Lower leg skin (tissue), 4 donors: ENCODE measurements around the gene TUBB2B. TPM values are rescaled to one million over a fixed set of nuclear protein-coding genes. Genes with fewer than 3 reads are reported as not detected.

Experiments
- DNase-seq, 2 donors: peaks; one replicate each; pipeline ENCODE4 v3.0.0-alpha.2; 2019; ENCODE audit warnings: low spot score in 2 of 2
- H3K4me3 ChIP-seq: fragments of 200-600 bp; sonication (generic); 2 replicates; pipeline ENCODE4 v1.5.1; 2017; ENCODE audit warnings: mild to moderate bottlenecking, low read depth; ENCODE audit not compliant: poor library complexity, severe bottlenecking
- POLR2A ChIP-seq, 2 donors: fragments of 450-650 bp; IDR thresholded peaks; one replicate each; pipeline ENCODE4 v1.6.1; 2016 to 2017; ENCODE audit warnings: antibody characterized with exemption in 2 of 2, mild to moderate bottlenecking in 1 of 2, moderate library complexity in 1 of 2
- WGBS, 2 donors: methylation state at CpG; one replicate each; pipeline ENCODE4 v1.1.5; 2018; 5-methylcytosine and 5-hydroxymethylcytosine counted together
- intact Hi-C: fragments of 100-400 bp; cut with DNase I; formaldehyde crosslinking; loops from one replicate; pipeline ENCODE4 v1.15.0; 2023; ENCODE audit warnings: low total_unique reads
- total RNA-seq, 4 donors: library from RNA; depleted of rRNA; stranded (reverse); fragments of >200 nt; gene quantifications; one replicate each; pipeline ENCODE4 v1.1.0, GENCODE V29; 2016
- TF ChIP-seq, protein P1 (sequence below), 3 donors: fragments of 450-650 bp; IDR thresholded peaks; one replicate each; pipeline ENCODE4 v1.5.1; 2016; ENCODE audit warnings: antibody characterized with exemption in 3 of 3, mild to moderate bottlenecking in 3 of 3, moderate library complexity in 2 of 3

Gene TUBB2B
- total RNA-seq, 4 donors from 2014 or later: 1.0 to 14.6 (median 7.5) TPM

- 92 to 94% methylated on average over 20 to 22 of the region's 22 CpGs for WGBS, 2 donors
- TF ChIP-seq POLR2A (IDR thresholded peaks at IDR 0.05): no peak
- TF ChIP-seq, protein P1, sequence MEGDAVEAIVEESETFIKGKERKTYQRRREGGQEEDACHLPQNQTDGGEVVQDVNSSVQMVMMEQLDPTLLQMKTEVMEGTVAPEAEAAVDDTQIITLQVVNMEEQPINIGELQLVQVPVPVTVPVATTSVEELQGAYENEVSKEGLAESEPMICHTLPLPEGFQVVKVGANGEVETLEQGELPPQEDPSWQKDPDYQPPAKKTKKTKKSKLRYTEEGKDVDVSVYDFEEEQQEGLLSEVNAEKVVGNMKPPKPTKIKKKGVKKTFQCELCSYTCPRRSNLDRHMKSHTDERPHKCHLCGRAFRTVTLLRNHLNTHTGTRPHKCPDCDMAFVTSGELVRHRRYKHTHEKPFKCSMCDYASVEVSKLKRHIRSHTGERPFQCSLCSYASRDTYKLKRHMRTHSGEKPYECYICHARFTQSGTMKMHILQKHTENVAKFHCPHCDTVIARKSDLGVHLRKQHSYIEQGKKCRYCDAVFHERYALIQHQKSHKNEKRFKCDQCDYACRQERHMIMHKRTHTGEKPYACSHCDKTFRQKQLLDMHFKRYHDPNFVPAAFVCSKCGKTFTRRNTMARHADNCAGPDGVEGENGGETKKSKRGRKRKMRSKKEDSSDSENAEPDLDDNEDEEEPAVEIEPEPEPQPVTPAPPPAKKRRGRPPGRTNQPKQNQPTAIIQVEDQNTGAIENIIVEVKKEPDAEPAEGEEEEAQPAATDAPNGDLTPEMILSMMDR (IDR thresholded peaks at IDR 0.05): no peak
- no peak overlapping the region for H3K4me3 ChIP-seq
- intact Hi-C loops: loop anchor here (10.0 kb wide), 1 partner anchor 128 kb away; no protein-coding TSS in a partner anchor
- no peak for DNase-seq
These were observed 25.6 kb upstream of the TUBB2B start for GRCh38 chr6:3252861-3253596.

- WGBS, 2 donors: 85 to 87% methylated on average over 10 of the region's 10 CpGs
- DNase-seq: no peak
- TF ChIP-seq, protein P1 (IDR thresholded peaks at IDR 0.05): no peak
- TF ChIP-seq POLR2A (IDR thresholded peaks at IDR 0.05): no peak
- no peak overlapping the region for H3K4me3 ChIP-seq
- intact Hi-C loops: loop anchor here (10.0 kb wide), 1 partner anchor 128 kb away; no protein-coding TSS in a partner anchor
These were observed 24.9 kb upstream of the TUBB2B start for GRCh38 chr6:3252369-3252768.

DNA sequence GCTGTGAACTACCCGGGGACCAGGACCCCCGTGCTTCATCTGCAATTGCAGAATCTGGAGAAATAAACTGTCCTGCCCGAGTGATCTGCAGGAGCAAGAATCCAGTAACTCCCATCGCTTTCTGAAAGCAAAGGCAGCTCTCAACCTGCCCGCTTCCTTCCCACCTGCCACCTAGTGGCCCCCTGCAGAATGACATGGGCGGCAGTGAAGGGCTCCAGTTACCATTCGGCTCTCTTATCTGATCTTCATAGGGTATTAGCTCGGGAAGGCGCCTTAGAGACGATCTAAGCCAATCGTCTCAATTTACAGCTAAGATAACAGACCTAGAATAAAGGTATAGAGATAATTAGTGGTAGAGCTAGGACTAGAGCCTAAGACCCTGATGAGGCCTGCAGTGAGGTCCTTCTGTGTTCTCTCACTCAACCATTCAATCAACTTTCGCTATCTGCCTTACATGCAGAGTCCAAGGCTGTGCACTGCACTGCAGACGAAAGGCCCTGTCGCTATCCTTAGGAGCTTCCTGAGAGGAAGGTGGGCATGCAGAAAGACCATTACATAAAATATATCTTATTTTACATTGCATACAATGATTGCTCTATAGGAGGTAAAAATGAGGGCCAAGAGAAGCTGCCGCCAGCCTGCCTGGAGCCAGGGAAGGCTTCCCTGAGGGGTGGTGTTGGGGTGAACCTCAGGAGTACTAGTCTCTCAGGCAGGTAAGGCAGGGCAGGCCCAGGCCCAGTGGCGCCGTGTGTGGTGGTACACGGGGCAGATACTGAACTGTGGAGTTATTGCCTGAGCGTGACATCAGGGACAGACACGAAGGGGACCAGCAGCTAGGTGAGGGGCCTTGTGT lies 24.2 kb upstream of the TUBB2B start:
- peak; percentile 81 to 96 for DNase-seq
- WGBS, 2 donors: 35 to 39% methylated on average over 20 of the region's 20 CpGs
- H3K4me3 ChIP-seq: no peak overlapping the region
- TF ChIP-seq, protein P1 (IDR thresholded peaks at IDR 0.05): peak in 1 of 3 donors; percentile 97
- no peak for TF ChIP-seq POLR2A (IDR thresholded peaks at IDR 0.05)
- intact Hi-C loops: loop anchor here (10.0 kb wide), 1 partner anchor 127 kb away; no protein-coding TSS in a partner anchor

DNA sequence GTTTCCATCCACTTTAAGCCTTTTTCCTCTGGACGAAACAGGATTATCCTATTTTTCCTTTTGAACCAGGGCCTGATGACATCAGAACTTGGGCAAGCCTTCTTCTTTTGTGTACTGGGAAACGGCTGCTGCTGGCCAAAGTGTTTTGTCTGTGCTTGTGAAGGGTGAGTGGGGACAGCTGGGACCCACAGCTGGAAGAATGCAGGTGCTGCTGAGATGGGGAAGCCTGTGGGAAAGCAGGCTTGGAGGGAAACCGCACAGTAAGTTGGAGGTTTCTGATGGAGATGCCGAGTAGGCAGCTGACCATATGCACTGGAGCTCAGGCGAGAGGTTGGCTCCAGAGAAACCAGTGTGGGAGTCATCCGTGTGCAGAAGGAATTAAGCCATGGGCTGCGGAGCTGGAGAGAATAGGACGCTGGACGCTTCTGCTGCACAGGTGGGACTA lies 22.8 kb upstream of the TUBB2B start:
- TF ChIP-seq, protein P1 (IDR thresholded peaks at IDR 0.05): no peak
- TF ChIP-seq POLR2A (IDR thresholded peaks at IDR 0.05): no peak
- WGBS, 2 donors: 76 to 81% methylated on average over 9 of the region's 9 CpGs
- H3K4me3 ChIP-seq: no peak overlapping the region
- no peak for DNase-seq
- intact Hi-C loops: loop anchor here (10.0 kb wide), 1 partner anchor 125 kb away; no protein-coding TSS in a partner anchor

DNA sequence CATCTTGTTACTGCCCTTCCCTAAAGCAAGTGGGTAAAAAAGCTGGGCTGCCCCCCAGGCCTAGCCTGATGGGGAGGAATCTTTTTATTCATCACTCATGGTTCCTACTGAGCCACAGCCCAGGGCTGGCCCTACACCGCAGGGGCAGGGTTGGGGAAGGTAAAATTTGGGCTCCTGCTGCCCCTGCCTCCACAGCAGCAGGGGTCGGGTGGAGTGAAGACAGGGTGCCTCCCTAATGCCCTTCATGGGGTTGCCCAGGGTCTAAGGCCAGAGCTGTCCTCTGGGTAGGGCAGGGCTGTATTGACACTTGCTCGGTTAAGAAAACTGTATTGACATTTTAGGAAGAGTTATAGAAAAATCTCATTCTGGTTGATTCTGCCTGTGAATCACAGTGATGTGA lies 22.4 kb upstream of the TUBB2B start:
- no peak overlapping the region for H3K4me3 ChIP-seq
- WGBS, 2 donors: 89 to 95% methylated on average over 3 of the region's 3 CpGs
- intact Hi-C loops: loop anchor here (10.0 kb wide), 1 partner anchor 125 kb away; no protein-coding TSS in a partner anchor
- DNase-seq: no peak
- TF ChIP-seq POLR2A (IDR thresholded peaks at IDR 0.05): no peak
- TF ChIP-seq, protein P1 (IDR thresholded peaks at IDR 0.05): no peak
